K562 (cell line): Measurements from ENCODE around the gene OVOL3. TPM values are rescaled to one million over a fixed set of nuclear protein-coding genes. Genes with fewer than 3 reads are reported as not detected.

Source experiments
- ATAC-seq: fragments of 200-7000 bp; cut with Tn5 transposase; 3 replicates; pipeline ENCODE4 v1.9.1; 2020; ENCODE audit warnings: moderate library complexity
- BruUV-seq: library from RNA; stranded (reverse); fragments of 400-500 nt; replicated peaks from 2 replicates; lab custom pipeline; 2021; lab: Mats Ljungman, UMichigan
- CTCF ChIA-PET: fragments of 300-600 bp; formaldehyde crosslinking; extraction: SDS; loops from one replicate; lab custom pipeline; 2021; ENCODE audit warnings: low intra/inter-chr PET ratio; lab: Yijun Ruan, JAX
- POLR2A ChIA-PET: fragments of 300-600, 350-650 bp; sonication (Branson Sonifier 250); formaldehyde crosslinking; extraction: SDS; loops from one replicate; lab custom pipeline; 2021; ENCODE audit warnings: antibody characterized with exemption, inconsistent platforms; lab: Yijun Ruan, JAX
- DNase-seq, 4 experiments: peaks; one replicate each; pipeline versions ENCODE4 v3.0.0 to v3.0.0-alpha.2; 2011 to 2018; ENCODE audit warnings: low spot score in 3 of 4, mixed read lengths in 3 of 4; ENCODE audit errors: extremely low read depth in 1 of 4
- FAIRE-seq: peaks from 2 replicates; lab custom pipeline; 2011; peaks lifted over from hg19 to GRCh38; lab: Jason Lieb, UNC
- H2AFZ ChIP-seq: 2 replicates; pipeline ENCODE4 v1.6.0; 2011; ENCODE audit warnings: low read depth, low read length, control low read depth, inconsistent platforms
- H3K27ac ChIP-seq: fragments of 200-600 bp; 3 replicates; pipeline ENCODE4 v1.8.0; 2011; ENCODE audit warnings: low read depth, mild to moderate bottlenecking, control low read depth, inconsistent platforms, low read length, moderate library complexity, mixed read lengths; ENCODE audit errors: extremely low read depth
- H3K27me3 ChIP-seq, 2 experiments: fragments of 300-600 bp in 1 of 2; 2 replicates in 1 of 2; 3 replicates in 1 of 2; pipeline versions ENCODE4 v1.6.0 to v1.8.0; 2011; ENCODE audit warnings: inconsistent platforms in 2 of 2, low read length in 2 of 2, mild to moderate bottlenecking in 1 of 2, mixed read lengths in 1 of 2, moderate library complexity in 1 of 2; ENCODE audit not compliant: control insufficient read depth in 2 of 2, insufficient read depth in 2 of 2
- H3K36me3 ChIP-seq: fragments of 300-600 bp; 3 replicates; pipeline ENCODE4 v1.8.0; 2011; ENCODE audit warnings: mild to moderate bottlenecking, low read length, inconsistent platforms; ENCODE audit not compliant: control insufficient read depth, insufficient read depth
- H3K4me1 ChIP-seq, 2 experiments: fragments of 200-600 bp in 1 of 2; replicated peaks in 1 of 2; 2 replicates in 1 of 2; 3 replicates in 1 of 2; pipeline versions ENCODE4 v1.5.1 to v1.8.0; 2011; ENCODE audit warnings: inconsistent platforms in 2 of 2, low read length in 2 of 2, mild to moderate bottlenecking in 1 of 2, mixed read lengths in 1 of 2, moderate library complexity in 1 of 2; ENCODE audit not compliant: control insufficient read depth in 2 of 2, insufficient read depth in 2 of 2
- H3K4me2 ChIP-seq: 2 replicates; pipeline ENCODE4 v1.6.1; 2011; ENCODE audit warnings: low read length, control low read depth, inconsistent platforms, mixed read lengths; ENCODE audit not compliant: insufficient read depth
- H3K4me3 ChIP-seq: fragments of 200-600 bp; sonication (generic), shearing (Covaris generic); 2 replicates; pipeline ENCODE4 v1.5.1; 2016; ENCODE audit warnings: control low read depth, inconsistent platforms
- H3K79me2 ChIP-seq: fragments of 200-600 bp; 3 replicates; pipeline ENCODE4 v1.8.0; 2011; ENCODE audit warnings: low read length, inconsistent platforms; ENCODE audit not compliant: control insufficient read depth, insufficient read depth
- H3K9ac ChIP-seq, 2 experiments: 2 replicates each; pipeline versions ENCODE4 v1.6.0 to v1.6.1; 2011; ENCODE audit warnings: low read depth in 2 of 2, low read length in 2 of 2, control low read depth in 1 of 2, inconsistent platforms in 1 of 2, mild to moderate bottlenecking in 1 of 2, mixed read lengths in 1 of 2; ENCODE audit not compliant: insufficient read depth in 1 of 2
- H3K9me1 ChIP-seq: one replicate; pipeline ENCODE4 v1.6.0; 2011; ENCODE audit warnings: inconsistent platforms, mild to moderate bottlenecking, low read length, moderate library complexity; ENCODE audit not compliant: control insufficient read depth, insufficient read depth
- H3K9me3 ChIP-seq: replicated peaks from 2 replicates; pipeline ENCODE4 v1.5.1; 2011; ENCODE audit warnings: low read depth, low read length, inconsistent platforms; ENCODE audit not compliant: control insufficient read depth, insufficient read depth
- H4K20me1 ChIP-seq: replicated peaks from 2 replicates; pipeline ENCODE4 v1.6.1; 2011; ENCODE audit warnings: low read length, inconsistent platforms, mixed read lengths; ENCODE audit not compliant: control insufficient read depth, insufficient read depth
- ATF1 ChIP-seq, 2 experiments: fragments of 450-650 bp in 1 of 2; IDR thresholded peaks; 2 replicates each; pipeline ENCODE4 v1.6.1; 2016; ENCODE audit warnings: missing compliant biosample characterization in 1 of 2, missing genetic modification characterization in 1 of 2
- CBFA2T3 ChIP-seq: fragments of 450-650 bp; IDR thresholded peaks from 2 replicates; pipeline ENCODE4 v1.6.1; 2017
- CTBP1 ChIP-seq: fragments of 450-650 bp; IDR thresholded peaks from 2 replicates; pipeline ENCODE4 v1.6.1; 2016; ENCODE audit warnings: borderline replicate concordance
- DPF2 ChIP-seq: fragments of 450-650 bp; IDR thresholded peaks from 2 replicates; pipeline ENCODE4 v1.6.1; 2016
- E2F6 ChIP-seq, 2 experiments: IDR thresholded peaks; 2 replicates each; pipeline ENCODE4 v1.6.1; 2011; ENCODE audit warnings: borderline replicate concordance in 1 of 2, control low read depth in 1 of 2, low read depth in 1 of 2, low read length in 1 of 2, mild to moderate bottlenecking in 1 of 2, mixed read lengths in 1 of 2, moderate library complexity in 1 of 2; ENCODE audit not compliant: insufficient read depth in 1 of 2, insufficient read length in 1 of 2, poor library complexity in 1 of 2, severe bottlenecking in 1 of 2; ENCODE audit errors: extremely low read depth in 1 of 2
- ELF4 ChIP-seq: fragments of 450-650 bp; formaldehyde crosslinking; IDR thresholded peaks from 2 replicates; pipeline ENCODE4 v1.4.0; 2022; ENCODE audit warnings: missing genetic modification characterization
- FOXK2 ChIP-seq, 2 experiments: fragments of 450-650 bp; IDR thresholded peaks in 1 of 2; conservative IDR thresholded peaks in 1 of 2; 2 replicates each; pipeline ENCODE4 v1.6.1; 2016; ENCODE audit warnings: low read depth in 2 of 2, mild to moderate bottlenecking in 1 of 2
- KLF1 ChIP-seq: fragments of 450-650 bp; IDR thresholded peaks from 2 replicates; pipeline ENCODE4 v1.6.1; 2016; ENCODE audit warnings: missing genetic modification characterization, missing compliant biosample characterization
- NFRKB ChIP-seq: fragments of 450-650 bp; IDR thresholded peaks from 2 replicates; pipeline ENCODE4 v1.6.1; 2016; ENCODE audit warnings: low read depth
- POLR2AphosphoS5 ChIP-seq: IDR thresholded peaks from 2 replicates; pipeline ENCODE4 v1.6.1; 2011; ENCODE audit warnings: mild to moderate bottlenecking, low read depth, low read length, moderate library complexity; ENCODE audit not compliant: control insufficient read depth, insufficient read depth
- RCOR1 ChIP-seq, 2 experiments: IDR thresholded peaks; 2 replicates each; pipeline ENCODE4 v1.6.1; 2012; ENCODE audit warnings: low read depth in 2 of 2, low read length in 2 of 2, borderline replicate concordance in 1 of 2, improper control_type of control experiment in 1 of 2
- SMARCE1 ChIP-seq: fragments of 450-650 bp; IDR thresholded peaks from 2 replicates; pipeline ENCODE4 v1.7.1; 2016; ENCODE audit warnings: mild to moderate bottlenecking
- TFAM ChIP-seq: fragments of 250-450 bp; sonication (Bioruptor Pico); conservative IDR thresholded peaks from 2 replicates; pipeline ENCODE4 v1.5.0; 2021; ENCODE audit warnings: mild to moderate bottlenecking, moderate library complexity
- ZNF263 ChIP-seq: sonication (generic); formaldehyde crosslinking; IDR thresholded peaks from 2 replicates; pipeline ENCODE4 v1.8.0; 2022; ENCODE audit warnings: mild to moderate bottlenecking, missing genetic modification reagents, borderline replicate concordance
- WGBS: fragments of 100-300 bp; shearing (Covaris generic); methylation state at CpG from one replicate; pipeline ENCODE4 v1.1.6; 2016; ENCODE audit warnings: low coverage, mixed read lengths; ENCODE audit not compliant: insufficient coverage; ENCODE audit errors: missing lambda C conversion rate; 5-methylcytosine and 5-hydroxymethylcytosine counted together
- in situ Hi-C: fragments of 300-500 bp; cut with MboI; formaldehyde crosslinking; loops from 4 replicates; pipeline ENCODE4 v1.15.0; 2018; ENCODE audit warnings: inconsistent platforms, mixed read lengths
- intact Hi-C: fragments of 100-400 bp; cut with micrococcal nuclease; formaldehyde crosslinking; loops from 2 replicates; pipeline ENCODE4 v1.14.2; 2022
- polyA plus RNA-seq, 8 experiments: library from polyadenylated mRNA; depleted of rRNA in 4 of 8; stranded (reverse) in 5 of 8; unstranded in 3 of 8; fragments of >200 nt; fragmentation: Nextera tagmentation in 2 of 8; fragmentation: Illumina TruSeq in 1 of 8; extraction: Ambion mirVana in 2 of 8; extraction: Trizol in 1 of 8; gene quantifications; 2 replicates each; pipeline versions ENCODE4 v1.2.1 to v1.2.3, GENCODE V29; 2011 to 2014; ENCODE audit warnings: inconsistent platforms in 1 of 8, missing spikeins in 1 of 8
- total RNA-seq, 7 experiments: library from RNA; depleted of rRNA in 6 of 7; stranded (reverse); fragments of >200 nt in 6 of 7; fragmentation: Illumina TruSeq in 2 of 7; extraction: Trizol in 2 of 7; gene quantifications; 2 replicates each; pipeline versions ENCODE4 v1.2.1 to v1.2.3, GENCODE V29; 2011 to 2021; ENCODE audit warnings: low replicate concordance in 1 of 7

Gene OVOL3
- total and polyA plus RNA-seq, 9 of the 15 experiments (the other 6 are each of a cell fraction or from before 2014, with no cell fraction given), result not detected

DNA sequence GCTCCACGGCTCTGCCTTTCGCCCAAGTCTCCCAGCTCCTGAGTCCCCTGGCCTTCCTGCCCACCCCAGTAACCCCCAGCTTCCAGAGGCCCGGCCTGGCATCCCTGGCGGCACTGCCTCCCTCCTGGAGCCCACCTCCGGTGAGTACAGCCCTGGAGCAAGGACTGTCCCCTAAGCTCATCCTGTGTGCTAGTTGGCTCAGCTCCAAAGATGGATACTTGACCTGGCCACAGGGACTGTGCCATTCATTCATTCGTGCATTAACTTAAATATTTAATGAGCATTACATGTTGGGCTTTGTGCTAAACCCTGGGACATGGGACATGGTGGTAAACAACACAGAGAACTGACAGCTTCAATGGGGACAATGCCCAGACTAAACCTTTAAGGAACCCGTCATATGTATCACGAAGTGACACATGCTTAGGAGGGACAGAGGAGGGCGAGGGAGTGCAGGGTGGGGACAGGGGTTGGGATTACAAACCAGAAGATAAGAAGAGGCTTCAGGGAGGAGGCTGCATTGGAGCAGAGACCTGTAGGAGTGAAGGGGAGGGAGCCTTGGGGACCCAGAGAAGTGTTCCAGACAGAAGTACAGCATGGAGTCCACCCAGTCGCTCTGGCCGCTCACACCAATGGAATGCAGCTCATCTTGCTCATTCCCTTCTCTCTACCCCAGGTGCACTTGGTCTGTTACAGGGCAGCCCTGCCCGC is 6.9 kb upstream of the OVOL3 start:
- no peaks in the 10 kb centered on the region for H3K9me3 ChIP-seq
- ATAC-seq, result peak; percentile 93
- H3K36me3 ChIP-seq, result peaks cover 78% of the 10 kb centered on the region
- ChIA-PET POLR2A (interaction anchor here (0.6 to 3.5 kb wide), 7 partner anchors 9 to 53 kb away, joined by 3 to 10 read pairs (median 4); partner anchors contain the start of gene POLR2I), CTCF (no interaction called here)
- peak overlapping the region; percentile 31; the same call in 1 of the 3 replicates for H3K27ac ChIP-seq
- H3K9me1 ChIP-seq, result peaks cover 8% of the 10 kb centered on the region
- BruUV-seq, result no TSS peak
- peak overlapping the region; percentile 60; the same call in 1 of the 2 replicates for H3K4me2 ChIP-seq
- H3K4me1 ChIP-seq, result peaks cover 15 to 54% of the 10 kb centered on the region in 2 experiments; a peak in 4 of 5 replicates
- no peaks in the 10 kb centered on the region for H3K79me2 ChIP-seq
- H4K20me1 ChIP-seq, result no peaks in the 10 kb centered on the region
- peak overlapping the region; percentile 20 to 84; a peak in 3 of 4 replicates for H3K9ac ChIP-seq
- peak; percentile 69 to 90 (median 82) for DNase-seq
- intact Hi-C loops (no loop called here), in situ Hi-C loops (no loop called here)
- no peaks in the 10 kb centered on the region for H3K27me3 ChIP-seq
- no peak overlapping the region for H3K4me3 ChIP-seq
- peak; percentile 97 for FAIRE-seq
- WGBS, result 44% methylated on average over 12 of the region's 12 CpGs
- H2AFZ ChIP-seq, result no peak overlapping the region
- TF ChIP-seq CBFA2T3, result peak; percentile 82
- TF ChIP-seq ATF1 (CRISPR knock-in tag; IDR thresholded peaks at IDR 0.05), result no peak
- peak; percentile 28; the same call in 1 of the 2 replicates for TF ChIP-seq ATF1 (tag; IDR thresholded peaks at IDR 0.05)
- TF ChIP-seq POLR2AphosphoS5, result 0 out of 2 replicates have a peak, but pooled peaks have one; percentile 32
- TF ChIP-seq ELF4 (CRISPR knock-in tag), result peak; percentile 49; the same call in 1 of the 2 replicates
- peak; percentile 25 to 42 for TF ChIP-seq E2F6 (IDR thresholded peaks at IDR 0.05; ENCODE audit: borderline replicate concordance in 1 of 2, extremely low read depth in 1 of 2, insufficient read depth in 1 of 2, insufficient read length in 1 of 2, low read depth in 1 of 2, low read length in 1 of 2, poor library complexity in 1 of 2, severe bottlenecking in 1 of 2)
- TF ChIP-seq RCOR1 (IDR thresholded peaks at IDR 0.05; ENCODE audit: borderline replicate concordance in 1 of 2, low read depth in 2 of 2, low read length in 2 of 2), result peak in 1 of 2 experiments; percentile 76; a peak in 2 of 4 replicates
- peak; percentile 68 to 72; a peak in 3 of 4 replicates for TF ChIP-seq FOXK2 (conservative IDR thresholded peaks at IDR 0.05 in 1 of 2, IDR thresholded peaks at IDR 0.05 in 1 of 2; ENCODE audit: low read depth in 2 of 2)
- peak; percentile 85 for TF ChIP-seq DPF2
- 0 out of 2 replicates have a peak, but pooled peaks have one; percentile 43 for TF ChIP-seq KLF1 (tag)
- no peak for TF ChIP-seq NFRKB
- peak; percentile 21; the same call in 1 of the 2 replicates for TF ChIP-seq CTBP1
- peak; percentile 75; the same call in 1 of the 2 replicates for TF ChIP-seq ZNF263 (CRISPR knock-in tag)
- 0 out of 2 replicates have a peak, but pooled peaks have one; percentile 37 for TF ChIP-seq SMARCE1
- TF ChIP-seq TFAM (CRISPR knock-in tag), result no peak
